ENCODE results near the gene SCAF1.

GRCh38 chr19:49658139-49658517 lies 16.1 kb downstream of the SCAF1 start:
- no peak for TF ChIP-seq CTCF (IDR thresholded peaks at IDR 0.05)
- TF ChIP-seq ZFX (IDR thresholded peaks at IDR 0.05; ENCODE audit: borderline replicate concordance): no peak
